CD14-positive monocyte (primary cell): ENCODE results near the gene STARD5. TPM values are rescaled to one million over a fixed set of nuclear protein-coding genes. Genes with fewer than 3 reads are reported as not detected.

Source experiments
- DNase-seq, 3 donors: peaks; one replicate each; pipeline ENCODE4 v3.0.0-alpha.2; 2011 to 2022
- H2AFZ ChIP-seq: 2 replicates; pipeline ENCODE4 v1.6.0; 2012; ENCODE audit warnings: mild to moderate bottlenecking, low read depth, low read length, inconsistent platforms; ENCODE audit not compliant: insufficient read depth, poor library complexity, severe bottlenecking
- H3K27ac ChIP-seq, 2 donors: 1 replicate in 1 of 2; 2 replicates in 1 of 2; pipeline ENCODE4 v1.5.1; 2012 to 2013; ENCODE audit warnings: low read length in 2 of 2, control low read depth in 1 of 2, inconsistent platforms in 1 of 2, low read depth in 1 of 2, mild to moderate bottlenecking in 1 of 2
- H3K27me3 ChIP-seq, 2 donors: one replicate each; pipeline versions ENCODE4 v1.6.0 to v1.6.1; 2011 to 2013; ENCODE audit warnings: low read length in 2 of 2; ENCODE audit not compliant: control insufficient read depth in 2 of 2, insufficient read depth in 2 of 2
- H3K36me3 ChIP-seq, 2 donors: replicated peaks in 1 of 2; 1 replicate in 1 of 2; 2 replicates in 1 of 2; pipeline versions ENCODE4 v1.5.1 to v1.6.1; 2012 to 2013; ENCODE audit warnings: low read length in 2 of 2, control low read depth in 1 of 2, inconsistent platforms in 1 of 2, mild to moderate bottlenecking in 1 of 2; ENCODE audit not compliant: insufficient read depth in 2 of 2, control insufficient read depth in 1 of 2
- H3K4me1 ChIP-seq, 2 donors: 1 replicate in 1 of 2; 2 replicates in 1 of 2; pipeline versions ENCODE4 v1.5.1 to v1.6.1; 2012 to 2013; ENCODE audit warnings: low read length in 2 of 2, control low read depth in 1 of 2, inconsistent platforms in 1 of 2, mild to moderate bottlenecking in 1 of 2, moderate library complexity in 1 of 2; ENCODE audit not compliant: insufficient read depth in 2 of 2, control insufficient read depth in 1 of 2
- H3K4me2 ChIP-seq: replicated peaks from 2 replicates; pipeline ENCODE3; 2012; ENCODE audit warnings: low read length, moderate library complexity, mild to moderate bottlenecking; ENCODE audit not compliant: poor library complexity, severe bottlenecking; ENCODE audit errors: extremely low read depth
- H3K4me3 ChIP-seq, 3 experiments: fragments of 200-600 bp in 1 of 3; sonication (generic) in 1 of 3; replicated peaks in 1 of 3; 1 replicate in 2 of 3; 2 replicates in 1 of 3; pipeline ENCODE4 v1.5.1; 2011 to 2013; ENCODE audit warnings: low read length in 3 of 3, mild to moderate bottlenecking in 3 of 3, control low read depth in 2 of 3, low read depth in 2 of 3, inconsistent platforms in 1 of 3, moderate library complexity in 1 of 3
- H3K79me2 ChIP-seq: 2 replicates; pipeline ENCODE4 v1.6.0; 2012; ENCODE audit warnings: mild to moderate bottlenecking, control low read depth, inconsistent platforms, low read length, moderate library complexity; ENCODE audit not compliant: insufficient read depth
- H3K9ac ChIP-seq: 2 replicates; pipeline ENCODE4 v1.6.0; 2017; ENCODE audit warnings: low read length, mild to moderate bottlenecking; ENCODE audit not compliant: insufficient read depth, poor library complexity, severe bottlenecking
- H3K9me3 ChIP-seq, 2 donors: replicated peaks in 1 of 2; 1 replicate in 1 of 2; 2 replicates in 1 of 2; pipeline versions ENCODE4 v1.5.1 to v1.6.1; 2012 to 2013; ENCODE audit warnings: low read length in 2 of 2, control low read depth in 1 of 2; ENCODE audit not compliant: control insufficient read depth in 1 of 2, insufficient read depth in 1 of 2
- H4K20me1 ChIP-seq: 2 replicates; pipeline ENCODE4 v1.6.0; 2012; ENCODE audit warnings: mild to moderate bottlenecking, low read length, control low read depth, moderate library complexity; ENCODE audit not compliant: insufficient read depth
- H3K27ac Mint-ChIP-seq, 7 donors: one replicate each; pipeline ENCODE4 v1.8.0; 2020; ENCODE audit warnings: mild to moderate bottlenecking in 7 of 7, mixed read lengths in 7 of 7, moderate library complexity in 6 of 7, inconsistent platforms in 2 of 7
- H3K27me3 Mint-ChIP-seq, 3 donors: one replicate each; pipeline ENCODE4 v1.8.0; 2021 to 2022; ENCODE audit warnings: low read depth in 3 of 3, mild to moderate bottlenecking in 3 of 3, mixed read lengths in 3 of 3, moderate library complexity in 3 of 3, inconsistent platforms in 1 of 3
- H3K36me3 Mint-ChIP-seq, 2 donors: one replicate each; pipeline ENCODE4 v1.8.0; 2020; ENCODE audit warnings: mixed read lengths in 2 of 2, inconsistent platforms in 1 of 2, mild to moderate bottlenecking in 1 of 2
- H3K4me1 Mint-ChIP-seq: one replicate; pipeline ENCODE4 v1.8.0; 2020; ENCODE audit warnings: mild to moderate bottlenecking, mixed read lengths
- H3K4me3 Mint-ChIP-seq, 2 donors: one replicate each; pipeline ENCODE4 v1.8.0; 2020; ENCODE audit warnings: mild to moderate bottlenecking in 2 of 2, mixed read lengths in 2 of 2, moderate library complexity in 1 of 2
- H3K9me3 Mint-ChIP-seq, 7 donors: one replicate each; pipeline ENCODE4 v1.8.0; 2020 to 2022; ENCODE audit warnings: mixed read lengths in 7 of 7, mild to moderate bottlenecking in 6 of 7, moderate library complexity in 6 of 7, inconsistent platforms in 2 of 7
- CTCF ChIP-seq: fragments of 200-600 bp; IDR thresholded peaks from one replicate; pipeline ENCODE4 v1.8.0; 2022; ENCODE audit warnings: antibody characterized with exemption, mild to moderate bottlenecking
- WGBS: methylation state at CpG from one replicate; pipeline ENCODE4 v1.1.5; 2013; ENCODE audit warnings: missing lambda C conversion rate; ENCODE audit not compliant: insufficient coverage; 5-methylcytosine and 5-hydroxymethylcytosine counted together
- intact Hi-C, 2 donors: fragments of 100-400 bp; cut with micrococcal nuclease; formaldehyde crosslinking; loops; one replicate each; pipeline versions ENCODE4 v1.15.0 to v1.15.1; 2023
- polyA plus RNA-seq, 3 donors: library from polyadenylated mRNA; depleted of rRNA in 1 of 3; unstranded in 2 of 3; stranded (reverse) in 1 of 3; fragments of 300-500 nt in 2 of 3; fragments of >200 nt in 1 of 3; fragmentation: Illumina TruSeq in 2 of 3; gene quantifications; 1 replicate in 2 of 3; 2 replicates in 1 of 3; pipeline ENCODE4 v1.2.3, GENCODE V29; 2012 to 2021

Gene STARD5
- polyA plus RNA-seq, 3 donors = 1.5 to 15.1 (median 2.5) TPM

GRCh38 chr15:81323559-81323943, 390 bp downstream of the STARD5 start:
- peaks cover 0 to 20% of the 10 kb centered on the region in 2 donors for H3K36me3 ChIP-seq
- H3K79me2 ChIP-seq = no peaks in the 10 kb centered on the region
- H3K4me3 Mint-ChIP-seq = peak overlapping the region; percentile 95 to 99
- H2AFZ ChIP-seq = peak overlapping the region; percentile 86
- H3K36me3 Mint-ChIP-seq = peaks cover 10 to 14% of the 10 kb centered on the region in 2 donors
- intact Hi-C loops = loop anchor here in 1 of 2 donors (5.0 kb wide), 1 partner anchor 46 kb away; no protein-coding TSS in a partner anchor
- H3K27me3 Mint-ChIP-seq = peaks cover 1 to 4% (median 2%) of the 10 kb centered on the region in 3 donors
- no peaks in the 10 kb centered on the region for H3K27me3 ChIP-seq
- H3K27ac ChIP-seq = peak overlapping the region in 1 of 2 donors; percentile 79
- H3K27ac Mint-ChIP-seq = peak overlapping the region in 6 of 7 donors; percentile 5 to 88 (median 84)
- H3K9me3 Mint-ChIP-seq = no peaks in the 10 kb centered on the region
- H4K20me1 ChIP-seq = no peaks in the 10 kb centered on the region
- no peak for TF ChIP-seq CTCF
- no peaks in the 10 kb centered on the region for H3K9me3 ChIP-seq
- H3K9ac ChIP-seq = peak overlapping the region; percentile 75
- peaks cover 10 to 20% of the 10 kb centered on the region in 2 donors for H3K4me1 ChIP-seq
- peak overlapping the region; percentile 93 for H3K4me2 ChIP-seq
- 35% methylated on average over 2 of the region's 4 CpGs for WGBS
- no peak for DNase-seq
- H3K4me1 Mint-ChIP-seq = peaks cover 20% of the 10 kb centered on the region
- peak overlapping the region; percentile 74 to 91 (median 83) for H3K4me3 ChIP-seq

GRCh38 chr15:81322676-81323253, 1.2 kb downstream of the STARD5 start:
- Mint-ChIP-seq H3K4me1 (peaks cover 20% of the 10 kb centered on the region), H3K9me3 (no peaks in the 10 kb centered on the region), H3K4me3 (peak overlapping the region in 1 of 2 donors; percentile 52), H3K36me3 (peaks cover 15 to 20% of the 10 kb centered on the region in 2 donors), H3K27ac (peak overlapping the region in 1 of 7 donors; percentile 49), H3K27me3 (peaks cover 1 to 4% (median 2%) of the 10 kb centered on the region in 3 donors)
- TF ChIP-seq CTCF = no peak
- Histone ChIP-seq H3K27me3 (no peaks in the 10 kb centered on the region), H3K9ac (no peak overlapping the region), H3K4me2 (peak overlapping the region; percentile 15), H3K27ac (no peak overlapping the region), H3K9me3 (no peaks in the 10 kb centered on the region), H3K4me3 (peak overlapping the region in 1 of 3 experiments; percentile 2), H2AFZ (no peak overlapping the region), H3K36me3 (peaks cover 0 to 28% of the 10 kb centered on the region in 2 donors), H4K20me1 (no peaks in the 10 kb centered on the region), H3K79me2 (no peaks in the 10 kb centered on the region), H3K4me1 (peaks cover 10 to 20% of the 10 kb centered on the region in 2 donors)
- WGBS = 79% methylated on average over 5 of the region's 6 CpGs
- intact Hi-C loops = loop anchor here in 1 of 2 donors (5.0 kb wide), 1 partner anchor 45 kb away; no protein-coding TSS in a partner anchor
- DNase-seq = no peak
